Measurements from ENCODE around the gene FCRLA.
"Not testable (repeated sequence)": the region's sequence is repeated elsewhere in the genome, so short reads cannot be mapped to it uniquely, and the experiment has no call there.

Gene FCRLA, protein sequence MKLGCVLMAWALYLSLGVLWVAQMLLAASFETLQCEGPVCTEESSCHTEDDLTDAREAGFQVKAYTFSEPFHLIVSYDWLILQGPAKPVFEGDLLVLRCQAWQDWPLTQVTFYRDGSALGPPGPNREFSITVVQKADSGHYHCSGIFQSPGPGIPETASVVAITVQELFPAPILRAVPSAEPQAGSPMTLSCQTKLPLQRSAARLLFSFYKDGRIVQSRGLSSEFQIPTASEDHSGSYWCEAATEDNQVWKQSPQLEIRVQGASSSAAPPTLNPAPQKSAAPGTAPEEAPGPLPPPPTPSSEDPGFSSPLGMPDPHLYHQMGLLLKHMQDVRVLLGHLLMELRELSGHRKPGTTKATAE

DNA sequence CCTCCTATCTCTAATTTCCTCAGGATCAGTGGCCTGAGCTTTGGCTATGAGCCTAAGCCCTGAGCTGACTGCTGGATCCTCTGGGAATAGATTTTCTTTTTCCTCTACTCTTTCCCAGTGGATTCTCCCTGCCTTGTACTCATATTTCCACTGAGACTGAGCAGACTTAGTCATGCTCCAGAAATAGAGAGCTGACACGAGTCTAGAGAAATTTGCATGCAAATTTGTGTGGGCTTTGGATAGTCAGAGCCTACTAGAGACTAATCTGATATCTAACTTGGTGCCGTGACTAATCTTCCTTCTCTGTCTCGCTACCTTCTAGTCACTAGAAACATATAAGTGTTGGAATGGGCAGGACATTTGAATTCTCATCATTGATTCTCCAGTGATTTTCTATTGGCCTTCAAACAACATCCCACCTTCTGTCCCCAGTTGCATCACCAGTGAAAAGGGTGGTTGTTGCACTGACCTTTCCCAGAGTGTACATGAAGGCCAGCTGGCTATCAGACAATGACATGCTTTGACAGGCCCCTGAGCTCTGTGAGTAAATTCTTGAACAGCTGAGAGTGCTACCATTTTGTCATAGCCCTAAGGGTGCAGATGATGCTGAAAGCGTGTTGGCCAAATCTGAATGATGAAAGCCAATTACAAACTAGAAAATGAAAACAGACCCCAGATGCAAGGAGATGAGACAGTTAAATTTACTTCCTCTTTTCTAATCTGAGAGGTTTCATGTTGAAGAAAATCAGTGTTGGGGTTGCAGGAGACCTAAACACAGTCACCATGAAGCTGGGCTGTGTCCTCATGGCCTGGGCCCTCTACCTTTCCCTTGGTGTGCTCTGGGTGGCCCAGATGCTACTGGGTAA, at the start of gene FCRLA:
Gene FCRLA (plus strand): TSS at position 748 of the 866 bp plus-strand sequence. CDS start 36 bp downstream, at position 784.
- peak; percentile 95 for DNase-seq (ENCODE audit: low read depth)

DNA sequence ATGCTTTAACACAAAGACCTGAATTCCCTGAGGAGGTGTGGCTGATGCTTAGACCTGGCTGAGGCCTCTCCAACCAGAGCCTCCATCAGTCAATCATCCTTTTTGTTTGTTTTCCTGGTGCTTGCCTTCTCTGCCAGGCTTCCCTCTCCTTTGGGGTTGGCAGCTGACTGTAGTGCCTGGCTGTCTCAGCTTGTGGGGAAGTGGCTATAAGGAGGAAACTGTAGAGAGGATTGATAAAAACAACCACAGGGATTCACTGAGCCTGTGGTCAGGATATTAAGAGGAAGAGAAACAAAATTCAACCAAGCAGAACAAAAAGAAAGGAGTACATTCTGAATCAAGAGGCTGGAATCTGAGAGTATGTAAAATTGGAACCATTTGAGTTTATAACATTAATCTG, 48.5 kb upstream of the FCRLA start:
- not testable (repeated sequence) for DNase-seq (ENCODE audit: low read depth)

DNA sequence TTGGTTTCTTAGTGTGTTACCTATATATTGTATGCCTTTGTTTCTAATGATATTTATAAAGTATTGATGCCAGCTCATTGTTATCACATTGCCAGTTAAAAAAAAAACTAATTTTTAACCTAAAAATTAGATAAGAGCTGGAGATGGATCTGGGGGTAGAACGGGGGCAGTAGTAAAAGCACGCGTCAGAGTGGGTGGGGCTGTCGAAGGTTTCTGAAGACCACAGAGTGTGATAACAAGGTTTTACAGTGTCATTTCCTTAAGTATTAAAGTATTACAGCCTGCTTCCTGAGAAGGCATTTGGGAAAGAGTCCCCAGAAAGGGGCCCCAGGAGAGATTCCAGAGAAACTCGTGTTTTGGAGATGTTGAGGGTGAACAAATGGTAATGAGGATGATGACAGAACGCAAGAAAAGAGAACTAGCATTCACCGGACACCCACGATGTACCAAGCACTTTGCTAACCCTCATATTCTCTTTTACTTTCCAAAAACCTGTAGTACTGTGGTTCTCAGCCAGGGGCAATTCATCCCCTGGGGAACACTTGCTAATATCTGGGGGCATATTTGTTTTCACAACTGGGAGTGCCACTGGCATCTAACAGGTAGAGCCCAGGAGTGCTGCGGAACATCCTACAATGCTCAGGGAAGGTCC, 45.2 kb upstream of the FCRLA start:
- not testable (repeated sequence) for DNase-seq (ENCODE audit: low read depth)

DNA sequence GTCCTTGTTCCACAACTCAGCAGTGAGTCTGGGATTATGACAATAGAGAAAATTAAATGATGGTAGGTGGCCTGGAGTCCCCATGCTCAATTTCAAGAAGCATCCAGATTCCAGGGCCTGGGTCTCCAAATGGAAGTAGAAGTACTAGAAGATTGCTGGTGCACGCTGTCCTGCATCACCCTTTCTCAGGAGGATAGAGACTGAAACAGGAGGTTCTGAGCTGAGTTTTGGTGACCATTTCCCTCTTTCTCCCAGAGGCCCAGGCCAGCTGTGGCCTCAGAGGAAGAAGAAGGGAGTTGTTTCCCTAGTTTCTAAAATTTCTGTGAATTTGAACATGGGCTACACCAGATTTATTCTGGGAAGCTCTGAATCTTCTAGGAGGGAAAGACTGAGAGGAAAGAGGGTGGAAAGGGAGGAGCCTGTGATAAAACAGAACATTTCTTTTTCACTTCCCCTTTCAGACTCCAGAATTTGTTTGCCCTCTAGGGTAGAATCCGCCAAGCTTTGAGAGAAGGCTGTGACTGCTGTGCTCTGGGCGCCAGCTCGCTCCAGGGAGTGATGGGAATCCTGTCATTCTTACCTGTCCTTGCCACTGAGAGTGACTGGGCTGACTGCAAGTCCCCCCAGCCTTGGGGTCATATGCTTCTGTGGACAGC, 44.2 kb upstream of the FCRLA start, which contains the start of gene FCGR2B:
Gene FCGR2B (plus strand): TSS at position 460 of the 656 bp plus-strand sequence. CDS start 99 bp downstream, at position 559.
- DNase-seq (ENCODE audit: low read depth) = not testable (repeated sequence)

DNA sequence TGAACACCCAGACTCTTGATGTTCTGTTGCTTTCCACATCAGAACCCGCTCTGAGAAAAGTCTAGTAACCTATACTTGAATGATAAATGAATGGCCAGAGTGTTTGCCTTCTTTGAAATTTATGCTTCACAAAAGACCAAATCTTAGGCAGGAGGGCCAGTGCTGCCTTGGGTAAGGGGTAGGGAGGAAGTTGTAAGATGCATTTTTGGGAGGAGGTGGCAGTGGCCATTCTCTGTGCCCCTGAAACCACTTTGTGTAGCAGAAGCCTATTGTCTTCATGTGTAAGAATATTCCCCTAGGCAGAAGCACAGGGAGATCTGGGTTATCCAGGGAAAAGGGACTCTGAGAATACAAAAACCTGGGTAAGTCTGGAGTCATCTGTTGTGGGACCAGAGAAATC, 43.5 kb upstream of the FCRLA start:
- DNase-seq (ENCODE audit: low read depth) = not testable (repeated sequence)

DNA sequence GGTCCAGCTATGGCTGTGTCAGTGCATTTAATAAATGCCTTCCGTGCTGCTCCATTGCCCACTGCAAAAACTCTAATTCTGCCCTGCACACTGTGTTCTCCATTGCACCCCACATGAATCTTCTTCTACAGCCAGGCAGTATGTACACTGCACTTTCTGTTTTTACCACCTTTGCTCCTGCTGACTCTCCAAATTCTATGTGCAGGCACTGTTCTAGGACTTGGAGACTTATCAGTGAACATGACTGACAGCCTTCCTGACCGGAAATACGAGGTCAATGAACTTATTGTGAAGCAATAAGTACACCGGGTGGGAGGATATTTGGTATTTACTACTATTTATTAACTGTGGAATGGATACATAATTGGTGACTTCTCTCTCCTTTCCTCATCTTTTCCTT, 42.3 kb upstream of the FCRLA start:
- not testable (repeated sequence) for DNase-seq (ENCODE audit: low read depth)

DNA sequence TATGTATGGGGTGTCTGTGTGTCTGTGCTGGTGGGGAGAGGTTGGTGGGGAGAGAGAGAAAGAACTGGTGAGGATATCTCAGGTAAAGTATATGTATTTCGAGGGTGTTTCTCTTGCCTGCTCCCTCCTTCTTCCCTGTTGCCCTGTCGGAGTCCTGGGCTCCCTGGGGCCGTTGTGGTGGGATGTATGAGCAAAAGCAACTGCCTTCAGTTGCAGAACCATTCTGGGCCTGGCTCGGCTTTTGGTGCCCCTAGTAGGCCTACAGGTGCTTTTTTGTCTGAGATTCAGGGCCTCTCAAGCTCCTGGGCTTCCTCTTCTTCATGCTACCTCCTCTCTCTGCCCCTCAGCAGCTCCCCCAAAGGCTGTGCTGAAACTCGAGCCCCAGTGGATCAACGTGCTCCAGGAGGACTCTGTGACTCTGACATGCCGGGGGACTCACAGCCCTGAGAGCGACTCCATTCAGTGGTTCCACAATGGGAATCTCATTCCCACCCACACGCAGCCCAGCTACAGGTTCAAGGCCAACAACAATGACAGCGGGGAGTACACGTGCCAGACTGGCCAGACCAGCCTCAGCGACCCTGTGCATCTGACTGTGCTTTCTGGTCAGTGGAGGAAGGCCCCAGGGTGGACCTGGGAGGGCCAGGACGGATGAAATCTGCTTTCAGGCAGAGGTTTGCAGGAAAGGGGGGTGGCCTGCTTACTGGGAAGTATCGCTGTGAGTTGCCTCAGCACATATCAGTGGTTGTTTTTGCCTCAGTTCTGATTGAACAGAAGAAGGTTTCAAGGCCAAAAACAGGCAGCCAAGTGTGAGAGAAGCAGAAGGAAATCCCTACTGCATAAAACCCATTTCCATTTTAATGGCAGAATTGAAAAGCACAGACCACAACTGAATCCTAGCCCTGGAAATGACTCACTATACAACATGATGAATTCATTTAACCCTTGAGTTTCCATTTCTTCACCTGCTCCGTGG, 35.7 kb upstream of the FCRLA start:
- DNase-seq (ENCODE audit: low read depth) = peak; percentile 7

DNA sequence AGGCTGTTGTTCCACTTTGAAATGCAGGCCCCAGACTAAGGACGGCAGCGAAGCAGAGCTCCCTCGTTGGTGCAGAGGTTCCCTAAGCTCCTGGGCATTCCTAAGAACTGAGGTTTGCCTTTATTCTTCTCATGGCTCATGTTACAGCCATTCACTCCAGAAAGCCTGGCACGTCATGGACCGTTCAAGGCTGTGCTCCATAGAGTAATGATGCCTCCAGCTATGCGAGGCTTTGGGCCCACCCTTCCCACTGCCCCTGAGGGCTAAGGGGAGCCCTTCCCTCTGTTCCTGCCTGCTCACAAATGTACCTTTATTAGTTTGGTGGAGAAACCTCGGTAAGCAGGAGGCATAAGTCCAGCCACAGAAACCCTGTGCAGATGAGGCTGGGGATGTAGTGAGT, 33.6 kb upstream of the FCRLA start:
- not testable (repeated sequence) for DNase-seq (ENCODE audit: low read depth)

DNA sequence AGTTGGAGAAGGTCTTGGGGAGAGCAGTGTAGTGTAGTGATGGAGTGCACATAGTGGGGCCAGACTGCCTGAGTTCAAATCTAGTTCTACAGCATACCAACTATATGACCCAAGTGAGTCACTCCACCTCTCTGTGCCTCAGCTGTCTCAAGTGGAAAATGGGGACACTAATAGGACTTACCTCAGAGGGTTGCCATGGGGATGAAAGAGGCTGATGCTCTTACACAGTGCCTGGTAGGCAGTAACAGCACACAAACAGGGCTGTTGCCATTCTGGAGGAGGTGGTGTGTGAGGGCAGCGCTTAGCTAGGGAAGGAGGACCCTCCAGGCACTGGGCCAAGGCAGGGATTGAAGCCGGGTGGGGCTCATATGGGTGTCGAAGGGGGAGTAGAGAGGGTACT, 32.6 kb upstream of the FCRLA start:
- DNase-seq (ENCODE audit: low read depth) = not testable (repeated sequence)

DNA sequence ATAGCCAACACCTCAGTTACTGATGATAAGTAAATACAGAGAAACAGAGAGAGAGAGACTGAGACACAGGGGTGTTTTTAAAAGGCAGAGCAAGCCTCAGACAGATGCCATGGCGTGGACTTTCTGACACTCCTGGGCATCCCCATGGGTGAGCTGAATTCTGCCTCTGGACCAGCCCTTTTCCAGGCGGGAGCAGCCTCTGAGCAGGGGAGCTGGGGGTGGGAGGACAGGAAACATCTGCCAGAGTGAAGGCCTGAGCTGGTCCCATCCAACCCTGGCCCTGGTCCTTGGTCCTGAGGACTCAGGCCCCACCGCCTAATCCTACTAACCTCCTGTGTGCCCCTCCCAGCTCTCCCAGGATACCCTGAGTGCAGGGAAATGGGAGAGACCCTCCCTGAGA, 32.1 kb upstream of the FCRLA start:
- not testable (repeated sequence) for DNase-seq (ENCODE audit: low read depth)

DNA sequence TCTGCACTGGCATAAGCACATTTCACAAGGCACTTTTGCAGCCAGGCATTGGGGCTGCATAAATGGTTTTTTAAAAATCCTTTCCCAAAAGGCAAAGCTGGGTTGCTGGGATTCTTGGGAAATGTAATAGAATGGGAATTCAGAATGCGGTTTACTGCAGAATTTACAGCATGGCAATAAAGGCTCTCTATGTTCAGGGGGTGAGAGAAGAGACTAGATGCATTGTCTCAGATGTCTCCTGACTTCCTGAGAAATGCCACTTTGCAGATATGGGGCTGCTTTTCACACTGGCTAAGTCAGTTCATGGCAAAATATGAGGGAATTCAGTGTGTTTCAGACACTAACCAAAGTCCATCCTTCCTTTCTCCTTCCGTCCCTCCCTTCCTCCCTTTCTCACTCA, 30.6 kb upstream of the FCRLA start:
- no peak for DNase-seq (ENCODE audit: low read depth)

DNA sequence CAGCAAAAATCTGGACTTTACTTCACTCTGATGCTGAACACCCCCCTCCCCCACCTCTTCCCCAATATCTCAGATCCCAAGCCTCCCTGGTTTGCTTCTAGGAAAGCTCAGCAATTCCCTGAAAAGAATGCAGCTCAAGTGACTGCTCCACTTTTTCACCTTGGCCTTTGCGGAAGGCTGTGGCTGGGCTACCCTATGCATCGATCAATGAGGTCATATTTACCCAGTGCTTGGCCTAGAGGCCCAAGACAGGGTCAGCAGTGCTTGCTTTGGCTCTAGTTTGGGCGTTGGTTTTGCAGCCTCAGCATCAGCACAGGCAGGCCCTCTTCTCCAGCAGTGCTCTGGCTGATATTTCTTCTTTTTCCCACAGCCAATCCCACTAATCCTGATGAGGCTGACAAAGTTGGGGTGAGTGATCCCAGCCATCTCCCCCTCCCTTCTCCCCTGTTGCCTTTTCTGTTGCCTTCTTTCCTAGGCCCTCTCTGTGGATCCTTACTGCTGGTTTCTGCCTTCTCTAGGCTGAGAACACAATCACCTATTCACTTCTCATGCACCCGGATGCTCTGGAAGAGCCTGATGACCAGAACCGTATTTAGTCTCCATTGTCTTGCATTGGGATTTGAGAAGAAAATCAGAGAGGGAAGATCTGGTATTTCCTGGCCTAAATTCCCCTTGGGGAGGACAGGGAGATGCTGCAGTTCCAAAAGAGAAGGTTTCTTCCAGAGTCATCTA, 29.9 kb upstream of the FCRLA start:
- DNase-seq (ENCODE audit: low read depth) = peak; percentile 2

DNA sequence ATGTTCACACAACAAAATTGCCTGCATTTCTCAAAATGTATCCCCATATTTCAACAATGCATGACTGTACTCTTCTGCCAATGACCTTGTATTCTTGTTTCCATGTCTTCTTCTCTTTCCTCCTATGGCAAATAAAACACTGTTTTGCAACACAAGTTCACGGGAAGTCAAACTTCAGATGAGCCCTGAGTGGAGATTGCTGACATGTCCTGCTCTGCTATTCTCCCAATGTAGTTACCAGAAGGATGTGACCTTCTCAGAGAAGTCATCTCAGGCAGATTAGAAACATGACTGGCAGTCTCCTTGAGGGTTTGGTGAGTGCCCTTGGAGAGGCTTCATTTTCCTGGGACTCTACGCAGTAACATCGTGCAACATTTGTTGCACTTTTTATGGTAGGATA, 28.5 kb upstream of the FCRLA start:
- no peak for DNase-seq (ENCODE audit: low read depth)

DNA sequence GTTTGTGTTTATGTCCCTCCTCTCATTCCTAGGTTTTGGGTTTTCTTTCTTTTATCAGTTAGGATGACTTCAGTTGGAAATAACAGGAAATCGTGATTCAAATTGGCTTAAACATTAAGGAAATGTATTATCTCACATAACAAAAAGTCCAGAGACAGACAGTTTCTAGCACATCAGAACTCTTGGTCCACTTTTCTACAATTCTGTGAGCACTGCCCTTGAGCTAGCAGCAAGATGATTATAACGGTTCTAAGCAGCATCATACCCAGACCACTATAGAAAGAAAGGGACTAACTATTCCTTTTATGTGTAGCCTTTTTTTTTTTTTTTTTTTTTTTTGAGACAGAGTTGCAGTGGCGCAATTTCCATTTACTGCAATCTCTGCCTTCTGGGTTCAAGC, 25.1 kb upstream of the FCRLA start:
- DNase-seq (ENCODE audit: low read depth) = no peak

DNA sequence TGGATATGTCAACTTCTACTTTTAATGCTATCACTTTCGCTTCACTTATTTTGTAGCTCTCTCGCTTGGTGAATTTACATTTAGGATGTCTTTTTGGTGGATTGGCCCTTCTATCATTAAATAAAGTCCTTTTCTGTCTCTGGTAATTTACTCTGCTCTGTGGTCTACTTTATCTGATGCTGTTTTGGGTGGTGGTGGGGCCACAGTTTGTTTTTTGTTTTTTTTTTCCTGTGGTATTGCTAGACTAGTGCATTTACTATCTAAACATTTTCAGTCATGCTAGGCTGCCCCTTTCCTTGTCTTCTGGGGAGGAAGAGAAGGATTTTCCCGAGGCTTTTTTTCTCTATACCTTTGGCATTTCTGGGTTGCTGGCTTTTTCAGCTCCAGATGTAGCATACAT, 18.1 kb upstream of the FCRLA start:
- DNase-seq (ENCODE audit: low read depth) = no peak

DNA sequence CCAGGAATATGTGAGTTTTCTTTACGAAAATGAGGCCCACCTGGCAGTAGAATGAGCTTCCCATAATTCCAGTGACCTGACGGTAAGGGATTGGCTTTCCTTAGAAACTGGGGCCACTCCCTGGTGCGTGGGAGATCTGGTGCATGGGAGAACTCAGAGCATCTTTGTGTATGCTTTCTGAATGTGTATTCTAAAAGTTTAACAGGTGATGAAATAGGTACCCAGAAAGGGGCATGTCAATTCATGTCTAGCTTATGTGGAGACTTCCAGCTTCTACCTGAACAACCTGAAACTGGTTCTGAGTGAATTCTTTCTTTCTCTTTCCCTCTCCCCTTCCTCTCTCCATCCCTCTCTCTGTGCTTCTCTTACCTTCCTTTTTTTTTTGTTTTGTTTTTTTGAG, 15.2 kb upstream of the FCRLA start:
- no peak for DNase-seq (ENCODE audit: low read depth)

DNA sequence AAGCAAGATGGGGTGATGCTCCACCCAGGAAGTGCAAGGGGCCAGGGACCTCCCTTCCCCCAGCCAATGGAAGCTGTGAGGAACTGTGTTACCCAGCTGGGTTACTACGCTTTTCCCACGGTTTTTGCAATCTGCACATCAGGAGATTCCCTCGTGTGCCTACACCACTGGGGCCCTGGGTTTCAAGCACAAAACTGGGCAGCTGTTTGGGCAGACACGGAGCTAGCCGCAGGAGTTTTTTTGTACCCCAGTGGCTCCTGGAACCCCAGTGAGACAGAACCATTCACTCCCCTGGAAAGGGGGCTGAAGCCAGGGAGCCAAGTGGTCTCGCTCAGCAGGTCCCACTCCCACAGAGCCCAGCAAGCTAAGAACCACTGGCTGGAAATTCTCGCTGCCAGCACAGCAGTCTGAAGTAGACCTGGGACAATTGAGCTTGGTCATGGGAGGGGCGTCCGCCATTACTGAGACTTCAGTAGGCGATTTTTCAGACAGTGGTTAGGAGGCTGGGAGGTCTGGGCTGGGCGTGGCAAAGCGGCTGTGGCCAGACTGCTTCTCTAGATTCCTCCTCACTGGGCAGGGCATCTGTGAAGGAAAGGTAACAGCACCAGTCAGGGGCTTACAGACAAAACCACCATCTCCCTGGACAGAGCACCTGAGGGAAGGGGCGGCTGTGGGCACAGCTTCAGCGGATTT, 13.9 kb upstream of the FCRLA start:
- DNase-seq (ENCODE audit: low read depth) = not testable (repeated sequence)

DNA sequence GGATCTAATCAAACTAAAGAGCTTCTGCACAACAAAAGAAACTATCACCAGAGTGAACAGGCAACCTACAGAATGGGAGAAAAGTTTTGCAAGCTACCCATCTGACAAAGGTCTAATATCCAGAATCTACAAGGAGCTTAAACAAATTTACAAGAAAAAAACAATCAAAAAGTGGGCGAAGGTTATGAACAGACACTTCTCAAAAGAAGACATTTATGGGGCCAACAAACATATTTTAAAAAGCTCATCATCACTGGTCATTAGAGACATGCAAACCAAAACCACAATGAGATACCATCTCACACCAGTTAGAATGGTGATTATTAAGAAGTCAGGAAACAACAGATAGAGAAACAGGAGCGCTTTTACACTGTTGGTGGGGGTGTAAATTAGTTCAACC, 8.7 kb upstream of the FCRLA start:
- DNase-seq (ENCODE audit: low read depth) = not testable (repeated sequence)

DNA sequence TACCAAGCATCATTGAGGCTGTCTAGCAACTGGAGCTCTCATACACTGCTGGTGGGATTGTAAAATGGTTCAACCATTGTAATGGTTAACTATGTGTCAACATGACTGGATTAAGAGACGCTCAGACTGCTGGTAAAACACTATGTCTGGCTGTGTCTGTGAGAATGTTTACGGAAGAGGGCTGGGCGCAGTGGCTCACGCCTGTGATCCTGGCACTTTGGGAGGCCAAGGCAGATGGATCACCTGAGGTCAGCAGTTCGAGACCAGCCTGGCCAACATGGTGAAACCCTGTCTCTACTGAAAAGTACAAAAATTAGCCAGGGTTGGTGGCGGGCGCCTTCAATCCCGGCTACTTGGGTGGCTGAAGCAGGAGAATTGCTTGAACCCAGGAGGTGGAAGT, 4.8 kb upstream of the FCRLA start:
- no peak for DNase-seq (ENCODE audit: low read depth)

Measured in stromal cell of bone marrow (primary cell).